Ishikawa (cell line): ENCODE results near the gene MOCS1.

Source experiments
- CEBPB ChIP-seq: IDR thresholded peaks from 2 replicates; pipeline ENCODE4 v1.6.1; 2012
- CREB1 ChIP-seq: IDR thresholded peaks from 2 replicates; pipeline ENCODE4 v1.6.1; 2012; ENCODE audit warnings: low read depth
- EGR1 ChIP-seq: IDR thresholded peaks from 2 replicates; pipeline ENCODE4 v1.6.1; 2012
- EP300 ChIP-seq: IDR thresholded peaks from 2 replicates; pipeline ENCODE4 v1.6.1; 2012; ENCODE audit warnings: borderline replicate concordance
- FOXM1 ChIP-seq: IDR thresholded peaks from 2 replicates; pipeline ENCODE4 v1.6.1; 2012; ENCODE audit warnings: low read depth, borderline replicate concordance
- MAX ChIP-seq: IDR thresholded peaks from 2 replicates; pipeline ENCODE4 v1.6.1; 2012
- NFIC ChIP-seq: IDR thresholded peaks from 2 replicates; pipeline ENCODE4 v1.6.1; 2012
- RAD21 ChIP-seq: IDR thresholded peaks from 2 replicates; pipeline ENCODE4 v1.6.1; 2012; ENCODE audit warnings: low read depth
- REST ChIP-seq: IDR thresholded peaks from 2 replicates; pipeline ENCODE4 v1.6.1; 2012; ENCODE audit warnings: low read depth, mild to moderate bottlenecking
- TAF1 ChIP-seq: IDR thresholded peaks from 2 replicates; pipeline ENCODE4 v1.6.1; 2012; ENCODE audit warnings: low read depth, mild to moderate bottlenecking
- TCF12 ChIP-seq: IDR thresholded peaks from 2 replicates; pipeline ENCODE4 v1.6.1; 2012; ENCODE audit warnings: low read depth
- TEAD4 ChIP-seq: IDR thresholded peaks from 2 replicates; pipeline ENCODE4 v1.6.1; 2012
- USF1 ChIP-seq: IDR thresholded peaks from 2 replicates; pipeline ENCODE4 v1.6.1; 2012
- YY1 ChIP-seq: IDR thresholded peaks from 2 replicates; pipeline ENCODE4 v1.6.1; 2012; ENCODE audit warnings: low read depth
- ZBTB7A ChIP-seq: IDR thresholded peaks from 2 replicates; pipeline ENCODE4 v1.6.1; 2012; ENCODE audit warnings: low read depth

Gene MOCS1

GRCh38 chr6:39947611-39948068 lies 13.4 kb upstream of the MOCS1 start:
- TF ChIP-seq ZBTB7A (no peak), FOXM1 (no peak), TCF12 (no peak), REST (no peak), CEBPB (no peak), TAF1 (no peak), CREB1 (no peak), RAD21 (no peak), USF1 (no peak), EP300 (no peak), EGR1 (no peak), NFIC (no peak), YY1 (no peak), MAX (no peak), TEAD4 (no peak)

GRCh38 chr6:39945626-39946025 lies 11.4 kb upstream of the MOCS1 start:
- TF ChIP-seq RAD21 (no peak), FOXM1 (no peak), MAX (no peak), ZBTB7A (no peak), TAF1 (no peak), CEBPB (no peak), USF1 (no peak), NFIC (no peak), TCF12 (no peak), CREB1 (no peak), EP300 (no peak), TEAD4 (no peak), YY1 (no peak), REST (no peak), EGR1 (no peak)

- TF ChIP-seq CREB1 (no peak), EGR1 (no peak), ZBTB7A (no peak), TCF12 (no peak), TEAD4 (no peak), NFIC (no peak)
Measured at GRCh38 chr6:39942903-39943580, 8.8 kb upstream of the MOCS1 start.

- TF ChIP-seq USF1, result no peak
- TF ChIP-seq CREB1, result no peak
Measured at GRCh38 chr6:39941820-39942219, 7.6 kb upstream of the MOCS1 start.

- TF ChIP-seq ZBTB7A (no peak), EP300 (no peak), YY1 (no peak), TAF1 (no peak), MAX (no peak), TCF12 (no peak), CEBPB (no peak), REST (no peak), CREB1 (no peak), USF1 (no peak), TEAD4 (no peak), NFIC (no peak), RAD21 (no peak), FOXM1 (no peak), EGR1 (no peak)
Measured at GRCh38 chr6:39941138-39941537, 6.9 kb upstream of the MOCS1 start.
